Measurements from ENCODE around the gene CYTH4. TPM values are rescaled to one million over a fixed set of nuclear protein-coding genes. Genes with fewer than 3 reads are reported as not detected.

CYTH4 gene
- total RNA-seq, 1 experiment from 2014 or later = not detected

GRCh38 chr22:37334859-37335805 is 52.8 kb downstream of the CYTH4 start:
- BruUV-seq (replicated peaks) = no TSS peak
- TF ChIP-seq, protein P1, sequence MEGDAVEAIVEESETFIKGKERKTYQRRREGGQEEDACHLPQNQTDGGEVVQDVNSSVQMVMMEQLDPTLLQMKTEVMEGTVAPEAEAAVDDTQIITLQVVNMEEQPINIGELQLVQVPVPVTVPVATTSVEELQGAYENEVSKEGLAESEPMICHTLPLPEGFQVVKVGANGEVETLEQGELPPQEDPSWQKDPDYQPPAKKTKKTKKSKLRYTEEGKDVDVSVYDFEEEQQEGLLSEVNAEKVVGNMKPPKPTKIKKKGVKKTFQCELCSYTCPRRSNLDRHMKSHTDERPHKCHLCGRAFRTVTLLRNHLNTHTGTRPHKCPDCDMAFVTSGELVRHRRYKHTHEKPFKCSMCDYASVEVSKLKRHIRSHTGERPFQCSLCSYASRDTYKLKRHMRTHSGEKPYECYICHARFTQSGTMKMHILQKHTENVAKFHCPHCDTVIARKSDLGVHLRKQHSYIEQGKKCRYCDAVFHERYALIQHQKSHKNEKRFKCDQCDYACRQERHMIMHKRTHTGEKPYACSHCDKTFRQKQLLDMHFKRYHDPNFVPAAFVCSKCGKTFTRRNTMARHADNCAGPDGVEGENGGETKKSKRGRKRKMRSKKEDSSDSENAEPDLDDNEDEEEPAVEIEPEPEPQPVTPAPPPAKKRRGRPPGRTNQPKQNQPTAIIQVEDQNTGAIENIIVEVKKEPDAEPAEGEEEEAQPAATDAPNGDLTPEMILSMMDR (IDR thresholded peaks at IDR 0.05; ENCODE audit: unreplicated experiment) = no peak
- Mint-ChIP-seq H3K9me3 (ENCODE audit: unreplicated experiment) (no peaks in the 10 kb centered on the region), H3K4me3 (ENCODE audit: unreplicated experiment) (no peak overlapping the region), H3K4me1 (ENCODE audit: insufficient read depth, unreplicated experiment) (peaks cover 28% of the 10 kb centered on the region), H3K27me3 (ENCODE audit: insufficient read depth, unreplicated experiment) (no peaks in the 10 kb centered on the region), H3K36me3 (ENCODE audit: insufficient read depth, unreplicated experiment) (no peaks in the 10 kb centered on the region), H3K27ac (ENCODE audit: low read depth, unreplicated experiment) (no peak overlapping the region)
- ChIA-PET CTCF (interaction anchor here (1.0 kb wide), 1 partner anchor 272 kb away, joined by 3 read pairs; no protein-coding TSS in a partner anchor), POLR2A (no interaction called here)
- no peak for DNase-seq (ENCODE audit: unreplicated experiment)
- intact Hi-C loops (cut with micrococcal nuclease) = no loop called here

DNA sequence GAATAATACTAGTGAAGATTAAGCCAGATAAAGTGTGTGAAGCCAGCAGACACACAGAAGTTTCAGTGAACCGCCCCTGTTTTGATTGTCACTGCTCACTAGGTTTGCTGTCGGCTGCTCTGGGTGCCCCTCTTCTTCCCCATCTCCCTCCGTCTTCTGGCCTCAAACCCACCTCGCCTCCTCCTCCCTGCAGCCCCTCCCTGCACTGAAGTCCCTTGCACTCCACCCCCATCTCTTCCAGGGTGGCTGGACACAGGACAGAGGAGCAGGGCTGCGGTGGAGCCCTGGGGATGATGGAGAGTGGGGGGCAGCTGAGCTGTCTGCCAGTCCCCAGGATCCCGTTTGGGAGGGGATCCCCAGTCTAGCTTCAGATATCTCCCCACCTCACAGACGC is 53.5 kb downstream of the CYTH4 start:
- peaks cover 24% of the 10 kb centered on the region for H3K4me1 Mint-ChIP-seq (ENCODE audit: insufficient read depth, unreplicated experiment)
- ChIA-PET POLR2A (no interaction called here), CTCF (interaction anchor here (0.6 to 0.7 kb wide), 3 partner anchors 21 to 380 kb away, joined by 3 read pairs; no protein-coding TSS in a partner anchor)
- H3K9me3 Mint-ChIP-seq (ENCODE audit: unreplicated experiment) = no peaks in the 10 kb centered on the region
- TF ChIP-seq, protein P1 (IDR thresholded peaks at IDR 0.05; ENCODE audit: unreplicated experiment) = no peak
- no peak overlapping the region for H3K4me3 Mint-ChIP-seq (ENCODE audit: unreplicated experiment)
- no TSS peak for BruUV-seq (replicated peaks)
- H3K27me3 Mint-ChIP-seq (ENCODE audit: insufficient read depth, unreplicated experiment) = no peaks in the 10 kb centered on the region
- no peaks in the 10 kb centered on the region for H3K36me3 Mint-ChIP-seq (ENCODE audit: insufficient read depth, unreplicated experiment)
- intact Hi-C loops (cut with micrococcal nuclease) = no loop called here
- H3K27ac Mint-ChIP-seq (ENCODE audit: low read depth, unreplicated experiment) = no peak overlapping the region
- DNase-seq (ENCODE audit: unreplicated experiment) = no peak

- intact Hi-C loops (cut with micrococcal nuclease) = no loop called here
- ChIA-PET CTCF (interaction anchor here (0.7 to 1.6 kb wide), 4 partner anchors 13 to 379 kb away, joined by 3 read pairs; no protein-coding TSS in a partner anchor), POLR2A (no interaction called here)
- H3K4me3 Mint-ChIP-seq (ENCODE audit: unreplicated experiment) = no peak overlapping the region
- peaks cover 24% of the 10 kb centered on the region for H3K4me1 Mint-ChIP-seq (ENCODE audit: insufficient read depth, unreplicated experiment)
- TF ChIP-seq, protein P1 (IDR thresholded peaks at IDR 0.05; ENCODE audit: unreplicated experiment) = no peak
- no peaks in the 10 kb centered on the region for H3K9me3 Mint-ChIP-seq (ENCODE audit: unreplicated experiment)
- H3K27me3 Mint-ChIP-seq (ENCODE audit: insufficient read depth, unreplicated experiment) = no peaks in the 10 kb centered on the region
- no peak for DNase-seq (ENCODE audit: unreplicated experiment)
- no TSS peak for BruUV-seq (replicated peaks)
- no peak overlapping the region for H3K27ac Mint-ChIP-seq (ENCODE audit: low read depth, unreplicated experiment)
- no peaks in the 10 kb centered on the region for H3K36me3 Mint-ChIP-seq (ENCODE audit: insufficient read depth, unreplicated experiment)
Measured at GRCh38 chr22:37336579-37336978, 54.3 kb downstream of the CYTH4 start.

DNA sequence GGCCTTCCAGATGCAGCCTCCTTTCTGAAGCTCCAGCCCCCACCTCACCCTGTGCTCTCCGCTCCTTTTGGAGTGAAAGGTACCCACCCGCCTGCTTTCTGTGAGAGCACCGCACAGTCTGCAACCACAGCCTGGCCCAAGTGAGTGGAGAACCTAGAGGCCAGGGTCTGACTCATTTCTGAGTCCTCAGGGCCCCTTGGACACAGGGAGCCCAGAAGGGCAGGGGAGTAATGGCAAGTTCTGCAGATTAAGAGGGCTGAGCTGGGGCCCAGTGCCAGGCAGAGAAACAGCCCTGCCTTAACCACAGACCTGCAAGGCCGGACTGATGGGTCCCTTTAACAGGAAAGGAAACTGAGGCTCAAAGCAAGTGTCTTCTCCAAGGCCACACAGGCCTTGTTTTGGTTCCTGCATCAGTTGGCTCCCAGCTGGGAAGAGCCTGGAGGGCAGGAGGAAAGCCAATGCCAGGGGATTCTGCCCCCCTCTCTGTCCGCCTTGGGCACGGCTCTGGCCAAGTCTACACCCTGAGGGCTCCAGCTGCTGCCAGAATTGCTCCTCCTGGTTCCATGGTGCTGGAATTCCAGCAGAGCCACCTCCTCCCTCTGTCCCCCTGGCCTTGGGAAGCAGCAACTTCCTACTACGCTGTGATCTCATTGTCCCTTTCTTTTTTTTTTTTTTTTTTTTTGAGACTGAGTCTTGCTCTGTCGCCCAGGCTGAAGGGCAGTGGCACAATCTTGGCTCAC is 55.1 kb downstream of the CYTH4 start:
- TF ChIP-seq, protein P1 (IDR thresholded peaks at IDR 0.05; ENCODE audit: unreplicated experiment) = no peak
- Mint-ChIP-seq H3K9me3 (ENCODE audit: unreplicated experiment) (no peaks in the 10 kb centered on the region), H3K4me1 (ENCODE audit: insufficient read depth, unreplicated experiment) (peaks cover 24% of the 10 kb centered on the region), H3K36me3 (ENCODE audit: insufficient read depth, unreplicated experiment) (no peaks in the 10 kb centered on the region), H3K4me3 (ENCODE audit: unreplicated experiment) (no peak overlapping the region), H3K27ac (ENCODE audit: low read depth, unreplicated experiment) (no peak overlapping the region), H3K27me3 (ENCODE audit: insufficient read depth, unreplicated experiment) (no peaks in the 10 kb centered on the region)
- intact Hi-C loops (cut with micrococcal nuclease) = no loop called here
- no TSS peak for BruUV-seq (replicated peaks)
- DNase-seq (ENCODE audit: unreplicated experiment) = peak; percentile 67
- CTCF ChIA-PET = interaction anchor here (1.2 to 1.6 kb wide), 2 partner anchors 13 to 230 kb away, joined by 3 read pairs; no protein-coding TSS in a partner anchor
- POLR2A ChIA-PET = no interaction called here
